MM.1S (cell line): ENCODE data around the gene MT1F.

Experiments used
- EZH2 ChIP-seq: fragments of 300-600 bp; sonication (generic); optimal IDR thresholded peaks from 2 replicates; pipeline ENCODE3; 2017; ENCODE audit warnings: low read depth, mild to moderate bottlenecking, antibody characterized with exemption, low read length, mixed read lengths
- EZH2phosphoT487 ChIP-seq: fragments of 300-600 bp; sonication (generic); IDR thresholded peaks from 2 replicates; pipeline ENCODE4 v1.6.1; 2018; ENCODE audit warnings: antibody characterized with exemption, low read length
- TF ChIP-seq, protein P1 (sequence below): fragments of 300-600 bp; sonication (generic); IDR thresholded peaks from 2 replicates; pipeline ENCODE4 v1.5.1; 2016; ENCODE audit warnings: antibody characterized with exemption, low read length, mixed read lengths

GRCh38 chr16:56631197-56631596 lies 26.6 kb upstream of the MT1F start:
- TF ChIP-seq EZH2: no peak
- TF ChIP-seq, protein P1, sequence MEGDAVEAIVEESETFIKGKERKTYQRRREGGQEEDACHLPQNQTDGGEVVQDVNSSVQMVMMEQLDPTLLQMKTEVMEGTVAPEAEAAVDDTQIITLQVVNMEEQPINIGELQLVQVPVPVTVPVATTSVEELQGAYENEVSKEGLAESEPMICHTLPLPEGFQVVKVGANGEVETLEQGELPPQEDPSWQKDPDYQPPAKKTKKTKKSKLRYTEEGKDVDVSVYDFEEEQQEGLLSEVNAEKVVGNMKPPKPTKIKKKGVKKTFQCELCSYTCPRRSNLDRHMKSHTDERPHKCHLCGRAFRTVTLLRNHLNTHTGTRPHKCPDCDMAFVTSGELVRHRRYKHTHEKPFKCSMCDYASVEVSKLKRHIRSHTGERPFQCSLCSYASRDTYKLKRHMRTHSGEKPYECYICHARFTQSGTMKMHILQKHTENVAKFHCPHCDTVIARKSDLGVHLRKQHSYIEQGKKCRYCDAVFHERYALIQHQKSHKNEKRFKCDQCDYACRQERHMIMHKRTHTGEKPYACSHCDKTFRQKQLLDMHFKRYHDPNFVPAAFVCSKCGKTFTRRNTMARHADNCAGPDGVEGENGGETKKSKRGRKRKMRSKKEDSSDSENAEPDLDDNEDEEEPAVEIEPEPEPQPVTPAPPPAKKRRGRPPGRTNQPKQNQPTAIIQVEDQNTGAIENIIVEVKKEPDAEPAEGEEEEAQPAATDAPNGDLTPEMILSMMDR: no peak
- TF ChIP-seq EZH2phosphoT487: no peak
